K562 (cell line): Measurements from ENCODE around the gene TMEM184A. TPM values are rescaled to one million over a fixed set of nuclear protein-coding genes. Genes with fewer than 3 reads are reported as not detected.

ENCODE experiments used
- ATAC-seq: fragments of 200-7000 bp; cut with Tn5 transposase; 3 replicates; pipeline ENCODE4 v1.9.1; 2020; ENCODE audit warnings: moderate library complexity
- BruUV-seq: library from RNA; stranded (reverse); fragments of 400-500 nt; replicated peaks from 2 replicates; lab custom pipeline; 2021; lab: Mats Ljungman, UMichigan
- CTCF ChIA-PET: fragments of 300-600 bp; formaldehyde crosslinking; extraction: SDS; loops from one replicate; lab custom pipeline; 2021; ENCODE audit warnings: low intra/inter-chr PET ratio; lab: Yijun Ruan, JAX
- POLR2A ChIA-PET: fragments of 300-600, 350-650 bp; sonication (Branson Sonifier 250); formaldehyde crosslinking; extraction: SDS; loops from one replicate; lab custom pipeline; 2021; ENCODE audit warnings: antibody characterized with exemption, inconsistent platforms; lab: Yijun Ruan, JAX
- DNase-seq, 4 experiments: peaks; one replicate each; pipeline versions ENCODE4 v3.0.0 to v3.0.0-alpha.2; 2011 to 2018; ENCODE audit warnings: low spot score in 3 of 4, mixed read lengths in 3 of 4; ENCODE audit errors: extremely low read depth in 1 of 4
- FAIRE-seq: peaks from 2 replicates; lab custom pipeline; 2011; peaks lifted over from hg19 to GRCh38; lab: Jason Lieb, UNC
- H2AFZ ChIP-seq: 2 replicates; pipeline ENCODE4 v1.6.0; 2011; ENCODE audit warnings: low read depth, low read length, control low read depth, inconsistent platforms
- H3K27ac ChIP-seq: fragments of 200-600 bp; 3 replicates; pipeline ENCODE4 v1.8.0; 2011; ENCODE audit warnings: low read depth, mild to moderate bottlenecking, control low read depth, inconsistent platforms, low read length, moderate library complexity, mixed read lengths; ENCODE audit errors: extremely low read depth
- H3K27me3 ChIP-seq, 2 experiments: fragments of 300-600 bp in 1 of 2; 2 replicates in 1 of 2; 3 replicates in 1 of 2; pipeline versions ENCODE4 v1.6.0 to v1.8.0; 2011; ENCODE audit warnings: inconsistent platforms in 2 of 2, low read length in 2 of 2, mild to moderate bottlenecking in 1 of 2, mixed read lengths in 1 of 2, moderate library complexity in 1 of 2; ENCODE audit not compliant: control insufficient read depth in 2 of 2, insufficient read depth in 2 of 2
- H3K36me3 ChIP-seq: fragments of 300-600 bp; 3 replicates; pipeline ENCODE4 v1.8.0; 2011; ENCODE audit warnings: mild to moderate bottlenecking, low read length, inconsistent platforms; ENCODE audit not compliant: control insufficient read depth, insufficient read depth
- H3K4me1 ChIP-seq, 2 experiments: fragments of 200-600 bp in 1 of 2; replicated peaks in 1 of 2; 2 replicates in 1 of 2; 3 replicates in 1 of 2; pipeline versions ENCODE4 v1.5.1 to v1.8.0; 2011; ENCODE audit warnings: inconsistent platforms in 2 of 2, low read length in 2 of 2, mild to moderate bottlenecking in 1 of 2, mixed read lengths in 1 of 2, moderate library complexity in 1 of 2; ENCODE audit not compliant: control insufficient read depth in 2 of 2, insufficient read depth in 2 of 2
- H3K4me2 ChIP-seq: 2 replicates; pipeline ENCODE4 v1.6.1; 2011; ENCODE audit warnings: low read length, control low read depth, inconsistent platforms, mixed read lengths; ENCODE audit not compliant: insufficient read depth
- H3K4me3 ChIP-seq: fragments of 200-600 bp; sonication (generic), shearing (Covaris generic); 2 replicates; pipeline ENCODE4 v1.5.1; 2016; ENCODE audit warnings: control low read depth, inconsistent platforms
- H3K79me2 ChIP-seq: fragments of 200-600 bp; 3 replicates; pipeline ENCODE4 v1.8.0; 2011; ENCODE audit warnings: low read length, inconsistent platforms; ENCODE audit not compliant: control insufficient read depth, insufficient read depth
- H3K9ac ChIP-seq, 2 experiments: 2 replicates each; pipeline versions ENCODE4 v1.6.0 to v1.6.1; 2011; ENCODE audit warnings: low read depth in 2 of 2, low read length in 2 of 2, control low read depth in 1 of 2, inconsistent platforms in 1 of 2, mild to moderate bottlenecking in 1 of 2, mixed read lengths in 1 of 2; ENCODE audit not compliant: insufficient read depth in 1 of 2
- H3K9me1 ChIP-seq: one replicate; pipeline ENCODE4 v1.6.0; 2011; ENCODE audit warnings: inconsistent platforms, mild to moderate bottlenecking, low read length, moderate library complexity; ENCODE audit not compliant: control insufficient read depth, insufficient read depth
- H3K9me3 ChIP-seq: replicated peaks from 2 replicates; pipeline ENCODE4 v1.5.1; 2011; ENCODE audit warnings: low read depth, low read length, inconsistent platforms; ENCODE audit not compliant: control insufficient read depth, insufficient read depth
- H4K20me1 ChIP-seq: replicated peaks from 2 replicates; pipeline ENCODE4 v1.6.1; 2011; ENCODE audit warnings: low read length, inconsistent platforms, mixed read lengths; ENCODE audit not compliant: control insufficient read depth, insufficient read depth
- CSDE1 ChIP-seq, 2 experiments: fragments of 450-650 bp; IDR thresholded peaks; 2 replicates each; pipeline ENCODE4 v1.6.1; 2016; ENCODE audit warnings: mild to moderate bottlenecking in 1 of 2
- ELF2 ChIP-seq: fragments of 250-450 bp; sonication (Bioruptor Pico); IDR thresholded peaks from 2 replicates; pipeline ENCODE4 v1.5.0; 2021; ENCODE audit warnings: mild to moderate bottlenecking
- GTF3C2 ChIP-seq: IDR thresholded peaks from 3 replicates; pipeline ENCODE4 v1.6.1; 2011; ENCODE audit warnings: borderline replicate concordance, mild to moderate bottlenecking, moderate library complexity; ENCODE audit not compliant: insufficient read length; ENCODE audit errors: extremely low read depth
- KLF1 ChIP-seq: fragments of 450-650 bp; IDR thresholded peaks from 2 replicates; pipeline ENCODE4 v1.6.1; 2016; ENCODE audit warnings: missing genetic modification characterization, missing compliant biosample characterization
- NFXL1 ChIP-seq: fragments of 450-650 bp; formaldehyde crosslinking; IDR thresholded peaks from 2 replicates; pipeline ENCODE4 v1.4.0; 2021; ENCODE audit warnings: mild to moderate bottlenecking
- NR4A1 ChIP-seq, 2 experiments: fragments of 250-450 bp in 1 of 2; fragments of 450-650 bp in 1 of 2; sonication (Bioruptor Pico) in 1 of 2; IDR thresholded peaks; 2 replicates each; pipeline versions ENCODE4 v1.4.0 to v1.6.1; 2016 to 2020; ENCODE audit warnings: mild to moderate bottlenecking in 2 of 2, missing compliant biosample characterization in 1 of 2, missing genetic modification characterization in 1 of 2, moderate library complexity in 1 of 2
- RBM25 ChIP-seq: fragments of 200-400 bp; formaldehyde crosslinking; IDR thresholded peaks from 2 replicates; pipeline ENCODE4 v1.6.1; 2018; ENCODE audit warnings: low read length, low read depth, moderate library complexity; ENCODE audit not compliant: severe bottlenecking
- SMARCE1 ChIP-seq: fragments of 450-650 bp; IDR thresholded peaks from 2 replicates; pipeline ENCODE4 v1.7.1; 2016; ENCODE audit warnings: mild to moderate bottlenecking
- TCFL5 ChIP-seq: fragments of 250-450 bp; sonication (Bioruptor Pico); conservative IDR thresholded peaks from 2 replicates; pipeline ENCODE4 v1.6.1; 2021; ENCODE audit warnings: mild to moderate bottlenecking, moderate library complexity, matching md5 sums
- ZNF407 ChIP-seq: fragments of 450-650 bp; IDR thresholded peaks from 2 replicates; pipeline ENCODE4 v1.6.1; 2016; ENCODE audit warnings: low read depth
- WGBS: fragments of 100-300 bp; shearing (Covaris generic); methylation state at CpG from one replicate; pipeline ENCODE4 v1.1.6; 2016; ENCODE audit warnings: low coverage, mixed read lengths; ENCODE audit not compliant: insufficient coverage; ENCODE audit errors: missing lambda C conversion rate; 5-methylcytosine and 5-hydroxymethylcytosine counted together
- in situ Hi-C: fragments of 300-500 bp; cut with MboI; formaldehyde crosslinking; loops from 4 replicates; pipeline ENCODE4 v1.15.0; 2018; ENCODE audit warnings: inconsistent platforms, mixed read lengths
- intact Hi-C: fragments of 100-400 bp; cut with micrococcal nuclease; formaldehyde crosslinking; loops from 2 replicates; pipeline ENCODE4 v1.14.2; 2022
- polyA plus RNA-seq, 8 experiments: library from polyadenylated mRNA; depleted of rRNA in 4 of 8; stranded (reverse) in 5 of 8; unstranded in 3 of 8; fragments of >200 nt; fragmentation: Nextera tagmentation in 2 of 8; fragmentation: Illumina TruSeq in 1 of 8; extraction: Ambion mirVana in 2 of 8; extraction: Trizol in 1 of 8; gene quantifications; 2 replicates each; pipeline versions ENCODE4 v1.2.1 to v1.2.3, GENCODE V29; 2011 to 2014; ENCODE audit warnings: inconsistent platforms in 1 of 8, missing spikeins in 1 of 8
- total RNA-seq, 7 experiments: library from RNA; depleted of rRNA in 6 of 7; stranded (reverse); fragments of >200 nt in 6 of 7; fragmentation: Illumina TruSeq in 2 of 7; extraction: Trizol in 2 of 7; gene quantifications; 2 replicates each; pipeline versions ENCODE4 v1.2.1 to v1.2.3, GENCODE V29; 2011 to 2021; ENCODE audit warnings: low replicate concordance in 1 of 7

The TMEM184A gene
- total and polyA plus RNA-seq, 9 of the 15 experiments (the other 6 are each of a cell fraction or from before 2014, with no cell fraction given): 0.10 to 0.18 (median 0.11) TPM; not detected in 6

DNA sequence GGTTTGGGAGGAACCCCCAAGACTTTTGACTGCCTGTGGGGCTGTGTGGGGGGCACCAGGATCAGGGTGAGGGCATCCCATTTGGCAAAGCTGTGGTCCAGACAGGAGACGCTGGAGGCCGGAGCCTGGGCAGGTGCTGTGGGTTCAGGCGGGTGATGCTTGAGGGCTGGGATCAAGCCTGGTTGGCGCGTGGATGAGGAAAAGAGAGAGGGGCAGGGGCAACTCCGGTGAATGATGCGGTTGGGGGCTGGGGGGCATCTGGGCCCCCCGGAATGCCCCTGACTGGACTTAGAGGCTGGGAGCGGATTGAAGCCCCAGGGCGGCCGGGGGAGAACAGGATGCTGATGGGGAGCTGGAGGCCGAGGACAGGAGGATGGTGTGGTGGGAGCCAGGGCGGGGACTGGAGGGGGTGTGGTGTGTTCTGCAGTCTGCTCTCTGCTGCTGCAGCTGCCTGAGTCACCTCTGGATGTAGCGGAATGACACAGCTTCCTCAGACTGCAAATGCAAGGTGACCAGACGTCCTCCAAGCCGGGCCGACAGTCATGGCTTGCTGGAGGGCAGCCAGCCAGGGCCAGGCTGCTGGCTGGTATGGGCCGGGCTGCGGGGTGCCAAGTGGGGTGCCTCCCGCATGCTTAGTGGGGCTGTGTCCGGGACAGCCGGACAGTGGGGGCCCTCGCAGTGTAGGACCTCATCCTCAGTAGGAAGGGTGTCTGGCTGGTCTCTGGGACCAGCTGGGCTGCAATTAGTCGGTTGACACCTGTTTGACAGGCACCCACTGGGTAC, 22.3 kb downstream of the TMEM184A start:
- Histone ChIP-seq H3K9me1 (peaks cover 14% of the 10 kb centered on the region), H3K9ac (peak overlapping the region in 1 of 2 experiments; percentile 84; a peak in 2 of 4 replicates), H3K79me2 (peaks cover 73% of the 10 kb centered on the region), H3K4me2 (no peak overlapping the region), H2AFZ (no peak overlapping the region), H4K20me1 (peaks cover 53% of the 10 kb centered on the region), H3K4me1 (peaks cover 45 to 88% of the 10 kb centered on the region in 2 experiments), H3K27me3 (peaks cover 0 to 3% of the 10 kb centered on the region in 2 experiments; a peak in 2 of 5 replicates), H3K9me3 (no peaks in the 10 kb centered on the region), H3K36me3 (peaks cover 19% of the 10 kb centered on the region; the same call in 2 of the 3 replicates), H3K27ac (peak overlapping the region; percentile 59; the same call in 1 of the 3 replicates), H3K4me3 (no peak overlapping the region)
- peak; percentile 49 to 88 (median 67) for DNase-seq
- BruUV-seq: no TSS peak
- ChIA-PET CTCF (no interaction called here), POLR2A (interaction anchor here (0.6 to 1.7 kb wide), 9 partner anchors 8 to 485 kb away, joined by 3 to 6 read pairs (median 3); no protein-coding TSS in a partner anchor)
- WGBS: 44% methylated on average over 15 of the region's 24 CpGs
- intact Hi-C loops (no loop called here), in situ Hi-C loops (no loop called here)
- peak; percentile 97 for FAIRE-seq
- ATAC-seq: peak; percentile 82
- no peak for TF ChIP-seq ZNF407
- no peak for TF ChIP-seq TCFL5 (CRISPR knock-in tag)
- no peak for TF ChIP-seq GTF3C2
- no peak for TF ChIP-seq NR4A1 (CRISPR knock-in tag; IDR thresholded peaks at IDR 0.05)
- TF ChIP-seq NR4A1 (tag; IDR thresholded peaks at IDR 0.05): no peak
- no peak for TF ChIP-seq NFXL1
- peak; percentile 31; the same call in 1 of the 2 replicates for TF ChIP-seq SMARCE1
- no peak for TF ChIP-seq RBM25
- TF ChIP-seq ELF2 (CRISPR knock-in tag): no peak
- no peak for TF ChIP-seq KLF1
- TF ChIP-seq CSDE1 (IDR thresholded peaks at IDR 0.05): no peak
